HG03575 (cell line): ENCODE measurements around the gene BPTF.
"Not testable (repeated sequence)": the region's sequence is repeated elsewhere in the genome, so short reads cannot be mapped to it uniquely, and the experiment has no call there.

Source experiments
- ATAC-seq: cut with Tn5 transposase; IDR thresholded peaks from one replicate; pipeline ENCODE4 v1.9.1; 2021; ENCODE audit not compliant: unreplicated experiment, insufficient number of reproducible peaks, low FRiP score; ENCODE audit errors: extremely low read depth

Gene BPTF

DNA sequence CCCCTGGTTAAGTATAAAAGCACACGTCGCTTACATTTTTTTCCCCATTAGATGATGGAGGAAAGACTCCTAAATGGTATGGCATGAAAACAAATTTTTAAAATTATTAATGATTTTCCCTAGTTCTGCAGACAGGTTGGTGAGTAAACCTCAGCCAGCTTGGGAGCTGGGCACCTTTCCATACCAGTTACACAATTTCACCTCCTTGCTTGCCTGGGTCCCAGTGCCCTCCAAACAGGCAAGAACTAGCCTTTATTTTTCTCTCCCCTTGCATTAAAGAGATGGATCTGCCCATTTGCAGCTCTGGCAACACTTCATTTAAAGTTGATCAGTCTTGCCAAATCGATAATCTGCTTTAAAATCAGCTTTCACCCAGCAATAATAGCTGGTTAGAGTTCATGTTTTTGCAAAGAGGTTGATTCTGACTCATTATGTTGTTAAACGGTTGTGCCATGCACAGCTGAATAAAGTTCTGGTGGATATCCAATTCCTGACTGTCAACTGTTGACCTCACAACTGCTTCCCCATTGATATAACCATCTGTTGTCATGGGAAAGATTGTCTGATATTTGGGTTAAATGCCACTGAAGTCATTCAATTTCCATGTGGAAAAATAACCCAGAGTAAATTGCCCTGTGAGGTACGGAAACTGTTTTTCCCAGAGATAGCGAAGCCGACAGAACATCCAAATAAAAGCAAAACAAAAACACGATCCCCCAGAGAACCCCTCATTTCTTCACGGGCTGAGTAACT, 169.7 kb downstream of the BPTF start:
- ATAC-seq = no peak

DNA sequence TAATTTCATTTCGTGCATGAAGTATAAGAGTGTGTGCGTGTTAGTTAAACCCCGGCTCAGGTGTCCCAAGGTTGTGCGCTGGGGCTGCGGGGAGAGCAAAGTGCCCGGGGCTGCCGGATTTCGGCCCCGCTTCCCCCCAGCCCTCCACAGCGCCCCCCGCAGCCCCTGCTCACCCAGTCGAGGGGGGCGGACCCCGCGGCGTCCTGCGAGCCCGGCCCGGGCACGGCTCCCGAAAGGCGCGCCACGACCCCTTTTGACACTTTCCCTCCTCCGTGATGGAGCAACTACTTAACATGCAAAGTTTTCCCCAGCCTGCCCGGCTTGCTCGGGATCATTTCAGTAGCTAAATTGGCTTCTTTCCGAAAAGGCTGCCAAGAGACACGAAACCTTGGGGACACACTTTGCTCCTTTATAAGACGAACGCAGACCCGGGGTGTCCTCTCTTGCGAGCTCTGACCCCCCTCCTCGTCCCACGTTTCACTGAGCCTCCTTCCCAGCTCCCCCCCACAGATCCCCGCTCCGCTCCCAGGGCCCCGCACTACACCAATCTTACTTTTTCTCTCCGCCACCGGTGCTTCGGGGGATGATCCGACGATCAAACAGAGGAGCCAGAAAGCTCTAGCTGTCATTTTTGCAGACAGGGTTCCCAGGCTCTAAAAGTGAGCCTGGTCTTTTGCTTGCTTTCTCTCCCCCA, 170.4 kb downstream of the BPTF start:
- no peak for ATAC-seq

GRCh38 chr17:67996301-67997171, 171.2 kb downstream of the BPTF start, which contains the start of gene C17orf58:
Gene C17orf58 (minus strand): TSS chr17:67996469. CDS start chr17:67996198, 271 bp downstream.
- not testable (repeated sequence) for ATAC-seq

DNA sequence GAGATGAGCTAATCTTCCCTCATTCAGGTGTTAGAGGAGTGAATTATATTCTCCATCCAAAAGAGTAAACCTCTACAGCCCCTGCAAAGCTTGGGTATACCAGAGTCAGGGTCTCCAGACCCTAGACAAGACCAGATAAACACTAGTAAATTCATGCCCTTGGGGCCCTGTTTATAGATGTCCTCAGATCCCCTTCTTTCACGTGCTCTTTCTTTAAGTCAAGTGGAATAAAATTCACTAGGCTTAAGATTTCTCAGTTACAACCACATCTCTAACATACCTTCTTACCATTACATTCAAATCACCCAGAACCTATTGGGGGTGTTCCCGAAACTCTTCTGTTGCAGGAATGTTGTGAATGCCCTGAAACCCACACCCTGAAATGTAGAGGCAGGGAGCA, 173.2 kb downstream of the BPTF start:
- ATAC-seq = no peak

GRCh38 chr17:67999291-67999911, 174.1 kb downstream of the BPTF start:
- ATAC-seq = no peak

DNA sequence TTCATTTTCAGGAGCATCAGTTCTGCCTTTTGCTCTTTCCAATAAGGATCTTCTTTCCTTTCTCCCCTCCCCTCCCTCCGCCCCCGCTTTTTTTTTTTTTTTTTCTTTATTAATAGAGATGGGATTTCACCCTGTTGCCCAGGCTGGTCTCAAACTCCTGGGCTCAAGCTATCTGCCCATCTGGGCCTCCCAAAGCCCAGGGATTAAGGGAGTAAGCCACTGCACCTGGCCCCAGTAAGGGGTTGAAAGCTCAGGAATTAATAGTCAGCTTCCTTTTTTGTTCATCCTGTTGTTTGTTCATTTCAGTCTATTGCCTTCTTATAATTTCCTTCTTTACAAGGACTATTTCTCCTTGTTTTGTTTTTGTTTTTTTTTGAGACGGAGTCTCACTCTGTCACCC, 178.9 kb downstream of the BPTF start:
- ATAC-seq = no peak

- no peak for ATAC-seq
These were observed 181.5 kb downstream of the BPTF start for GRCh38 chr17:68006797-68007196.

- no peak for ATAC-seq
These were observed 185.9 kb downstream of the BPTF start for GRCh38 chr17:68011199-68011665.

DNA sequence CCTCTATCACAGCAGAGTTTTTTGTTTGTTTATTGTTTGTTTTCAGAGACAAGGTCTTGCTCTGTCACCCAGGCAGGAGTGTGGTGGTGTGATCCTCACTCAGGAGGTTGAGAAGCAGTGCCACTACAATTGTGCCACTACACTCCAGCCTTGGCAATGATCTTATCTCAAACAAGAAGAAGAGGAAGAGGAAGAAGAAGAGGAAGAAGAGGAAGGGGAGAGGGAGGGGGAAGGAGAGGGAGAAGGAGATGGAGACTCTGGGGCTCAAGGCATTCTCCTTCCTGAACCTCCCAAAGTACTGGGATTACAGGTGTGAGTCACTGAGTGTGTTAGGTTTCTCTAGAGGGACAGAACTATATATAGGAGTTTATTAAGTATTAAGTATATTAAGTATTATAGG, 188.1 kb downstream of the BPTF start:
- no peak for ATAC-seq

GRCh38 chr17:68015081-68015723, 189.9 kb downstream of the BPTF start:
- ATAC-seq = no peak

DNA sequence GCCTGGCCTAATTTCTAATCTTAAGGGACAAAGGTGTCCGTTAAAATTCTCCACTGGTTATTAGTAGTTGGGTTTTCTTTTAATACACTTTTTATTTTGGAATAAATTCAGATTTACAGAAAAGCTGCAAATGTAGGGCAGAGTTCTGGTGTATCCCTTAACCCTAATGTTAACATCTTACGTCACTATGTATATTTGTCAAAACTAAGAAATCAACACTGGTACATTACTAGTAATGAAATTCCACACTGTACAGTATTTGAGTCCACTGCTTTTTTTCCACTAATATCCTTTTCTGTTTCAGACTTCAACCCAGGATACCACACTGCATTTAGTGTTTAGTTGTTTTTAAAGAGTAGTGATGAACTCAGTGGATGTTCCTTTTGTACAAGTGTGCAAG, 191.5 kb downstream of the BPTF start:
- ATAC-seq = no peak

DNA sequence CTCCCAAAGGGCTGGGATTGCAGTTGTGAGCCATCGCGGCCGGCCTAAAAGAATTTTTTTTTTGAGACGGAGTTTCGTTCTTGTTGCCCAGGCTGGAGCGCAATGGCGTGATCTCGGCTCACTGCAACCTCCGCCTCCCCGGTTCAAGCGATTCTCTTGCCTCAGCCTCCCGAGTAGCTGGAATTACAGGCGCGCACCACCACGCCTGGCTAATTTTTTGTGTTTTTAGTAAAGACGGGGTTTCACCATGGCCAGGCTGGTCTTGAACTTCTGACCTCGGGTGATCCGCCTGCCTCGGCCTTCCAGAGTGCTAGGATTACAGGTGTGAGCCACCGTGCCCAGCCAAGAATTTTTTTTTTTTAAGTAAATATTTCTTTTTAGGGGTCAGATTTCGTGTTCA, 193.2 kb downstream of the BPTF start:
- not testable (repeated sequence) for ATAC-seq

DNA sequence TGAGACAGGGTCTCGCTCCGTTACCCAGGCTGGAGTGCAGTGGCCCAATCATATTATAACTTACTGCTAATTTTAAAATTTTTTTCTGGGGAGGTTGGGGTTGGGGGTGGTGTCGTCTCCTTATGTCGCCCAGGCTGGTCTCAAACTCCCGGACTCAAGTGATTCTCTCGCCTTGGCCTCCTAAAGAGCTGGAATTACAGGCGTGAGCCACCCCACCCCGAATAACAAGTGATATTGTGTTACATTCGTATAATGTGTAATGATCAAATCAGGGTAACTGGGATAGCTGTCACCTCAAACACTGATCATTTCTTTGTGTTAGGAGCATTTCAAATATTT, 194.0 kb downstream of the BPTF start:
- no peak for ATAC-seq

DNA sequence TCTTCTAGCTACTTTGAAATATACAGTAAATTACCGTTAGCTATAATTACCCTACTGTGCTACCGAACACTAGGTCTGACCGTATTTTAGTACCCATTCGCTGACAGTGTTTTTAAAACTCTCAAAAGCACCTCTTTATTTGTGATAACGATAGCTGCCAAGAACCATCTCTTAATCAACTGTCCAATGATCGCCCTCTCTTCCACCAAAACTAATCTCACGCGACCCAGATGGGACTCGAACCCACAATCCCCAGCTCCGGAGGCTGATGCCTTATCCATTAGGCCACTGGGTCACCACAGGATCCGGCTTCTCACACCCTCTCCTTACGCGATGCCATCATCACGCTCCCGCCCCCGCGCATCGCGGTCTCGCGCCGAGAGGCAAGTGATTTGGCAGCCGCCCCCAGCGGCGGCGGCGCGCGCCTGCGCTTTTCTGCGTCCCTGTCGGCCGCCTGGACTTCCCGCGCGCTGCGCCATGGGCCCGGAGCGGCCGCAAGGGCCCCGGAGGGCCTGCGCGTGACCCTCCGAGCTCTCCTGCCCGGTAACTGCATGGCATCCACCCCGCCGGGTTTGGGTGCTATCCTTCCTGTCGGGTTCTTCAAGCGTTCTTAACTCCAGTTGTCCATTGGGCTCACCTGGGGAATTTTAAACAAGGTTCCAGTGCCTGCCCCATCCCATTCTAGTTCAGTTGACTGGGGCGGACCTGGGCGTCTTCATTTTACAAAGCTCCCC, 194.5 kb downstream of the BPTF start:
- ATAC-seq = peak; percentile 80

DNA sequence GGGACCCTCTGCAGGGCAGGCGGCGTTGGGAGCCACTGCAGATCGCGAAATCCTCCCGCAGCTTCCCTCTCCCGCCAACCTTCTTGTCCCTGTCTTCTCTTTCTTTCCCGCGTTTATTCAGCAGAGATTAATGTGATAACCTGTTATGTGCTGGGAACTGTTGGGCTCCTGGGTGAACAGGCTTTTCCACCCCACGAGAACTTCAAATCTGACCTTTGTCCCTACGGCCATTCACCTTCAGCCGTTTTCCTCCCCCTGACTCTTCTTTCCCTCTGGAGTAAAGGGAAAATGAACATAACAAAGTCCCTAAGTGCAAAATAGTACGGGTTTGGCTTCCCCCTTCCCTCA, 195.1 kb downstream of the BPTF start:
- ATAC-seq = no peak

- not testable (repeated sequence) for ATAC-seq
These were observed 195.5 kb downstream of the BPTF start for GRCh38 chr17:68020791-68021190.

DNA sequence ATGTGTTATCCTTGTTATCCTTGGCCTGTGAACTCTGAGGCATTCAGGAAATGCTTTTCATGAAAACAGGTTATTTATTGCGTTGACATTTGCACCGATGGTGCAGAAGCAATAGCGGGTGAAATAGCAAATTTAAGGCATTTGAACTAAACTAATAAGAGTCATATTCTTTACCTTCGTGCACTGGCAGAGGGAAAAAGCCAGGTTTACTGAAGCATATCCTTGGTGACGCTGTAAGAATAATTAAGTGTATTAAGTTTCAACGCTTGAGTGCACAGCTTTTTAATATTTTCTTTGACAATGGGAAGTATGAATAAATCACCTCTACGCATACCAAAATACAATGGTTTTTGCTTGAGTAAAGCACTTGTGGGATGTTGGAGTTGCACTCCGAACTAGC, 196.7 kb downstream of the BPTF start:
- no peak for ATAC-seq

DNA sequence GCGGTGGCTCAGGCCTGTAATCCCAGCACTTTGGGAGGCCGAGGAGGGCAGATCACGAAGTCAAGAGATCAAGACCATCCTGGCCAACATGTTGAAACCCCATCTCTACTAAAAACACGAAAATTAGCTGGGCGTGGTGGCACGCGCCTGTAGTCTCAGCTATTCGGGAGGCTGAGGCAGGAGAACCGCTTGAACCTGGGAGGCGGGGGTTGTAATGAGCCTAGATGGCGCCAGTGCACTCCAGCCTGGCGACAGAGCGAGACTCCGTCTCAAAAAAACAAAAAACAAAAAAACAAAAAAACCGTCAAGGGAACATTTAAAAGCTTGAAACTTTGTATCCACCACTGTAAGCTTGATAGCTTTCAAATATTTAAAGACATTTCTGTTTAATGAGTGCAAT, 197.2 kb downstream of the BPTF start:
- not testable (repeated sequence) for ATAC-seq
